ENCODE measurements around the gene DHX8.
"Not testable (repeated sequence)": the region's sequence is repeated elsewhere in the genome, so short reads cannot be mapped to it uniquely, and the experiment has no call there.

Gene DHX8

GRCh38 chr17:43449470-43450248 is 34.1 kb upstream of the DHX8 start:
- no peaks in the 10 kb centered on the region for H3K36me3 ChIP-seq (ENCODE audit: insufficient read depth, low read length)
- no peak overlapping the region for H3K4me3 ChIP-seq (ENCODE audit: low read length)
- no peak overlapping the region for H3K9ac ChIP-seq (ENCODE audit: low read depth, low read length)
- no peaks in the 10 kb centered on the region for H3K9me3 ChIP-seq (replicated peaks; ENCODE audit: low read length)
- H3K27me3 ChIP-seq (ENCODE audit: control insufficient read depth, insufficient read depth, low read length): no peaks in the 10 kb centered on the region
- H3K4me1 ChIP-seq (ENCODE audit: control insufficient read depth, insufficient read depth, low read length): peaks cover 15% of the 10 kb centered on the region
- H3K4me2 ChIP-seq (ENCODE audit: low read length): peak overlapping the region; percentile 22

- not testable (repeated sequence) for H3K9ac ChIP-seq (ENCODE audit: low read depth, low read length); H3K9me3 ChIP-seq (replicated peaks; ENCODE audit: low read length); H3K36me3 ChIP-seq (ENCODE audit: insufficient read depth, low read length); H3K4me3 ChIP-seq (ENCODE audit: low read length); H3K27me3 ChIP-seq (ENCODE audit: control insufficient read depth, insufficient read depth, low read length); H3K4me2 ChIP-seq (ENCODE audit: low read length)
- H3K4me1 ChIP-seq (ENCODE audit: control insufficient read depth, insufficient read depth, low read length): peaks cover 15% of the 10 kb centered on the region
These were observed 33.0 kb upstream of the DHX8 start for GRCh38 chr17:43450791-43451190.

DNA sequence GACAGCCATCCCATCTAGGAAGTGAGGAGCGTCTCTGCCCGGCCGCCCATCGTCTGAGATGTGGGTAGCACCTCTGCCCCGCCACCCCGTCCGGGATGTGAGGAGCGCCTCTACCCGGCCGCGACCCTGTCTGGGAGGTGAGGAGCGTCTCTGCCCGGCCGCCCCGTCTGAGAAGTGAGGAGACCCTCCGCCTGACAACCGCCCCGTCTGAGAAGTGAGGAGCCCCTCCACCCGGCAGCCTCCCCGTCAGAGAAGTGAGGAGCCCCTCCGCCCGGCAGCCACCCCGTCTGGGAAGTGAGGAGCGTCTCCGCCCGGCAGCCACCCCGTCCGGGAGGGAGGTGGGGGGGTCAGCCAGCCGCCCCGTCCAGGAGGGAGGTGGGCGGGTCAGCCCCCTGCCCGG is 32.0 kb upstream of the DHX8 start:
- H3K4me1 ChIP-seq (ENCODE audit: control insufficient read depth, insufficient read depth, low read length): peaks cover 21% of the 10 kb centered on the region
- H3K4me3 ChIP-seq (ENCODE audit: low read length); H3K9me3 ChIP-seq (replicated peaks; ENCODE audit: low read length); H3K9ac ChIP-seq (ENCODE audit: low read depth, low read length); H3K36me3 ChIP-seq (ENCODE audit: insufficient read depth, low read length); H3K27me3 ChIP-seq (ENCODE audit: control insufficient read depth, insufficient read depth, low read length); H3K4me2 ChIP-seq (ENCODE audit: low read length): not testable (repeated sequence)

DNA sequence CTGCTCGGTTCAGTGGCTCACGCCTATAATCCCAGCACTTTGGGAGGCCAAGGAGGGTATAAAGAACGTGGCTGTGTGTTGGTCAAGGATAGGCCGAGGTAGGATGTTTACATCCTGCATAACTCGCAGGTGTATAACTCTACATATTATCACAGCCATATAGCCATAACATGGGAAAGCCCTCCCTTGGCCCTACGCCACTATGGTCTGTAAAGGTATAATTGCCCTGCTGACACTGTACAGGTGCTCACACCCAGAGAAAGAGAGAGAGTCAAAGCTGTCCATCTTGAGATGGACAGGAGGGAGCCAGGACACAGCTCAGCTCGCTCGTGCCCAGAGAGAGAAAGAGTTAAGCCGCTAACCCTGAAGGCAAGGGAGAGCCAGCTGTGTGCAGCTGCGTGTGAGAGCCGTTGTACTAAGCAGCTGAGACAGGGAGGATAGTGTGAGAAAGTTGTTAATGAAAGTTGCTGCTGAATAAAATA is 30.4 kb upstream of the DHX8 start:
- H3K9me3 ChIP-seq (replicated peaks; ENCODE audit: low read length): no peaks in the 10 kb centered on the region
- H3K4me3 ChIP-seq (ENCODE audit: low read length): no peak overlapping the region
- H3K27me3 ChIP-seq (ENCODE audit: control insufficient read depth, insufficient read depth, low read length): no peaks in the 10 kb centered on the region
- no peak overlapping the region for H3K9ac ChIP-seq (ENCODE audit: low read depth, low read length)
- no peaks in the 10 kb centered on the region for H3K36me3 ChIP-seq (ENCODE audit: insufficient read depth, low read length)
- H3K4me1 ChIP-seq (ENCODE audit: control insufficient read depth, insufficient read depth, low read length): peaks cover 37% of the 10 kb centered on the region
- H3K4me2 ChIP-seq (ENCODE audit: low read length): no peak overlapping the region

- no peak overlapping the region for H3K4me2 ChIP-seq (ENCODE audit: low read length)
- H3K36me3 ChIP-seq (ENCODE audit: insufficient read depth, low read length): no peaks in the 10 kb centered on the region
- H3K4me3 ChIP-seq (ENCODE audit: low read length): no peak overlapping the region
- no peaks in the 10 kb centered on the region for H3K27me3 ChIP-seq (ENCODE audit: control insufficient read depth, insufficient read depth, low read length)
- no peak overlapping the region for H3K9ac ChIP-seq (ENCODE audit: low read depth, low read length)
- no peaks in the 10 kb centered on the region for H3K9me3 ChIP-seq (replicated peaks; ENCODE audit: low read length)
- H3K4me1 ChIP-seq (ENCODE audit: control insufficient read depth, insufficient read depth, low read length): peaks cover 30% of the 10 kb centered on the region
These were observed 28.9 kb upstream of the DHX8 start for GRCh38 chr17:43454868-43455267.

DNA sequence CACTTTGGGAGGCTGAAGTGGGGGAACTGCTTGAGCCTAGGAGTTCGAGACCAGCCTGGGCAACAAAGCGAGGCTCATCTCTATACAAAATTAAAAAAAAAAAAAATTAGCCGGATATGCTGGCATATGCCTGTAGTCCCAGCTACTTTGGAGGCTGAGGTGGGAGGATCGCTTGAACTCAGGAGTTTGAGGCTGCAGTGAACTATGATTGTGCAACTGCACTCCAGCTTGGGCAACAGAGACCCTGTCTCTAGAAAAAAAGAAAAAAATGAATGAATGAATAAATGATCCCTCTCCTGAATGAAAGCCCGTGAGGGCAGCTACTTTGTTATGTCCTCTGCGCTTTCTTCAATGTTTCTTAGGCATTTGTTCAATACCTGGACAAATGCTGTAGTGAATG is 27.7 kb upstream of the DHX8 start:
- Histone ChIP-seq H3K27me3 (ENCODE audit: control insufficient read depth, insufficient read depth, low read length) (peaks cover 6% of the 10 kb centered on the region), H3K36me3 (ENCODE audit: insufficient read depth, low read length) (no peaks in the 10 kb centered on the region), H3K9ac (ENCODE audit: low read depth, low read length) (no peak overlapping the region), H3K4me3 (ENCODE audit: low read length) (no peak overlapping the region), H3K9me3 (replicated peaks; ENCODE audit: low read length) (no peaks in the 10 kb centered on the region), H3K4me2 (ENCODE audit: low read length) (no peak overlapping the region), H3K4me1 (ENCODE audit: control insufficient read depth, insufficient read depth, low read length) (peaks cover 27% of the 10 kb centered on the region)

DNA sequence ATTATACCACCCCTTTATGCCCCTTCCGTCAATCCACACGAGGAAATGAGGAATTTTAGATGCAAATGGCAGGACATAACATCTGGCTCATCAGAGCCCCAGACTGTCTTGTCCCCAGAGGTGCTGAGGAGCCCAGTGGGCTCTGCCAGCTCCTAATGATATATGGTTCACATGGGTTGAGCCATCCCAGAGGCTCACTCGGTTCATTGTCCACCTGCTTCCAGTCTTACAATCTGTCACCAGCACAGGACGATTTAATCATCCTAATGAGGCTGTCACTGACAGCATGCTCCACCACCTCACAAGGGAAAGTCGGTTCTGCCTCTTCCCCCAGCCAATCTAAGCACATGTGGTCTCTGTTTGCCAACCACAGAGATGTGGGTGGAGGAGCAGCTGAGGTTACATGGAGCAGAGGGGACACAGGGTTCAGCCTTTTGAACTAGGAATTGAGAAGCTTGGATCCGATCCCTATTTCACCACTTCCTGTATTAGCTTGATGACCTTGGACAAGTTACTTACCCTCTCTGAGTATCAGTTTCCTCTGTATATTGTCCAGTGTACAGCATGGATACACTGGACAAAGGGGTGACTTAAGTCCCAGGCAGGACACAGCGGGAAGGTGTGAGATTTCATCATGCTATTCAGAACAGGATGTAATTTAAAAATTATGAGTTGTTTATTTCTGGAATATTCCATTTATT is 27.0 kb upstream of the DHX8 start:
- Histone ChIP-seq H3K4me3 (ENCODE audit: low read length) (no peak overlapping the region), H3K9me3 (replicated peaks; ENCODE audit: low read length) (no peaks in the 10 kb centered on the region), H3K36me3 (ENCODE audit: insufficient read depth, low read length) (no peaks in the 10 kb centered on the region), H3K4me1 (ENCODE audit: control insufficient read depth, insufficient read depth, low read length) (peaks cover 27% of the 10 kb centered on the region), H3K4me2 (ENCODE audit: low read length) (peak overlapping the region; percentile 23), H3K9ac (ENCODE audit: low read depth, low read length) (no peak overlapping the region), H3K27me3 (ENCODE audit: control insufficient read depth, insufficient read depth, low read length) (peaks cover 6% of the 10 kb centered on the region)

- H3K4me2 ChIP-seq (ENCODE audit: low read length): peak overlapping the region; percentile 23
- peaks cover 27% of the 10 kb centered on the region for H3K4me1 ChIP-seq (ENCODE audit: control insufficient read depth, insufficient read depth, low read length)
- no peak overlapping the region for H3K4me3 ChIP-seq (ENCODE audit: low read length)
- H3K36me3 ChIP-seq (ENCODE audit: insufficient read depth, low read length): no peaks in the 10 kb centered on the region
- peaks cover 6% of the 10 kb centered on the region for H3K27me3 ChIP-seq (ENCODE audit: control insufficient read depth, insufficient read depth, low read length)
- no peak overlapping the region for H3K9ac ChIP-seq (ENCODE audit: low read depth, low read length)
- H3K9me3 ChIP-seq (replicated peaks; ENCODE audit: low read length): no peaks in the 10 kb centered on the region
These were observed 26.4 kb upstream of the DHX8 start for GRCh38 chr17:43457362-43457692.

- not testable (repeated sequence) for H3K27me3 ChIP-seq (ENCODE audit: control insufficient read depth, insufficient read depth, low read length); H3K9me3 ChIP-seq (replicated peaks; ENCODE audit: low read length); H3K36me3 ChIP-seq (ENCODE audit: insufficient read depth, low read length); H3K9ac ChIP-seq (ENCODE audit: low read depth, low read length); H3K4me2 ChIP-seq (ENCODE audit: low read length); H3K4me3 ChIP-seq (ENCODE audit: low read length)
- H3K4me1 ChIP-seq (ENCODE audit: control insufficient read depth, insufficient read depth, low read length): peaks cover 22% of the 10 kb centered on the region
These were observed 23.9 kb upstream of the DHX8 start for GRCh38 chr17:43459878-43460277.

DNA sequence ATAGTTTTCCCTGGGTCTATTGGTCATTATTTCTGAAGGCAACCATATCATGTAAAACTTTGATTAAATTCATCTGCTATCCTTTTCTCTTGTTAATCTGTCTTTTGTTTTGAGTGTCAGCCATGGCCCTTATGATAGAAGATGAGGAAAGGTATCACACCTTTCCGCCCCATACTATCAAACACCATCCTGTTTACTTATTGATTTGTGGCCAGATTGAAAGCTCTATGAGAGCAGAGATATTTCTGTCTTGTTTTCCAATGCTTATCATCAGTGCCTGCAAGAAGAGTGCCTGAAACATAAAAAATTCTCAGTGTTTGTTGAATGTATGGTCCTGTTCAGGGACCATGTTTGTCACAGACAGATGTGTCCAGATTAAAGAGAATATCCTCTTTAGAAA is 22.6 kb upstream of the DHX8 start:
- H3K9ac ChIP-seq (ENCODE audit: low read depth, low read length): no peak overlapping the region
- H3K9me3 ChIP-seq (replicated peaks; ENCODE audit: low read length): no peaks in the 10 kb centered on the region
- H3K4me3 ChIP-seq (ENCODE audit: low read length): no peak overlapping the region
- H3K4me1 ChIP-seq (ENCODE audit: control insufficient read depth, insufficient read depth, low read length): peaks cover 22% of the 10 kb centered on the region
- H3K36me3 ChIP-seq (ENCODE audit: insufficient read depth, low read length): no peaks in the 10 kb centered on the region
- H3K4me2 ChIP-seq (ENCODE audit: low read length): no peak overlapping the region
- H3K27me3 ChIP-seq (ENCODE audit: control insufficient read depth, insufficient read depth, low read length): peaks cover 6% of the 10 kb centered on the region

GRCh38 chr17:43462569-43462968 is 21.2 kb upstream of the DHX8 start:
- H3K4me1 ChIP-seq (ENCODE audit: control insufficient read depth, insufficient read depth, low read length): peaks cover 10% of the 10 kb centered on the region
- H3K9ac ChIP-seq (ENCODE audit: low read depth, low read length); H3K4me2 ChIP-seq (ENCODE audit: low read length); H3K36me3 ChIP-seq (ENCODE audit: insufficient read depth, low read length); H3K4me3 ChIP-seq (ENCODE audit: low read length); H3K27me3 ChIP-seq (ENCODE audit: control insufficient read depth, insufficient read depth, low read length); H3K9me3 ChIP-seq (replicated peaks; ENCODE audit: low read length): not testable (repeated sequence)

DNA sequence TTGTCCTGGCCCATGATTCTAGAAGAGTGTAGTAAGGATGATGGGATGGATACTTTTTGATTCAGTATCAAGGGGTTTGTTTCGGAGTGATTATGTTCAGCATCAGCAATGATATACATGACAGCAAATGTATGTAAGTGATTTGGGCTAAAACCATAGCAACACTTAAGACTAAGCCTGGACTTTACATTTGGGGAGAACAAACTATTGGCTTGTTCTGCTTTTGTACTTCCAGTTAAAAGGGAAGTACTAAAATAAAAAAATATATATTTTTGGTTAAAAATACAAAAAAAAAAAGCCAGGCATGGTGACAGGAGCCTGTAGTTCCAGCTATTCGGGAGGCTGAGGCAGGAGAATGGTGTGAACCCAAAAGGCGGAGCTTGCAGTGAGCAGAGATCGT is 20.5 kb upstream of the DHX8 start:
- H3K9ac ChIP-seq (ENCODE audit: low read depth, low read length): no peak overlapping the region
- H3K36me3 ChIP-seq (ENCODE audit: insufficient read depth, low read length): no peaks in the 10 kb centered on the region
- no peak overlapping the region for H3K4me2 ChIP-seq (ENCODE audit: low read length)
- peaks cover 6% of the 10 kb centered on the region for H3K27me3 ChIP-seq (ENCODE audit: control insufficient read depth, insufficient read depth, low read length)
- no peak overlapping the region for H3K4me3 ChIP-seq (ENCODE audit: low read length)
- no peaks in the 10 kb centered on the region for H3K9me3 ChIP-seq (replicated peaks; ENCODE audit: low read length)
- H3K4me1 ChIP-seq (ENCODE audit: control insufficient read depth, insufficient read depth, low read length): peaks cover 10% of the 10 kb centered on the region
